ENCODE results near the gene MBNL1.

The MBNL1 gene

GRCh38 chr3:152376351-152377183 is 107.8 kb downstream of the MBNL1 start:
- TF ChIP-seq CTCF (IDR thresholded peaks at IDR 0.05; ENCODE audit: low read depth, low read length): no peak
- DNase-seq (ENCODE audit: extremely low read depth, low read depth): no peak

- no peak for DNase-seq (ENCODE audit: extremely low read depth, low read depth)
- no peak for TF ChIP-seq CTCF (IDR thresholded peaks at IDR 0.05; ENCODE audit: low read depth, low read length)
Measured at GRCh38 chr3:152377184-152377570, 108.4 kb downstream of the MBNL1 start.

- no peak for DNase-seq (ENCODE audit: extremely low read depth, low read depth)
- TF ChIP-seq CTCF (IDR thresholded peaks at IDR 0.05; ENCODE audit: low read depth, low read length): no peak
Measured at GRCh38 chr3:152379415-152380042, 110.8 kb downstream of the MBNL1 start.

GRCh38 chr3:152380043-152380442 is 111.3 kb downstream of the MBNL1 start:
- no peak for DNase-seq (ENCODE audit: extremely low read depth, low read depth)
- TF ChIP-seq CTCF (IDR thresholded peaks at IDR 0.05; ENCODE audit: low read depth, low read length): no peak

- TF ChIP-seq CTCF (IDR thresholded peaks at IDR 0.05; ENCODE audit: low read depth, low read length): no peak
- DNase-seq (ENCODE audit: extremely low read depth, low read depth): no peak
Measured at GRCh38 chr3:152381881-152382295, 113.2 kb downstream of the MBNL1 start.

GRCh38 chr3:152382312-152383135 is 113.8 kb downstream of the MBNL1 start:
- no peak for TF ChIP-seq CTCF (IDR thresholded peaks at IDR 0.05; ENCODE audit: low read depth, low read length)
- DNase-seq (ENCODE audit: extremely low read depth, low read depth): no peak

Measured in AG09319 (cell line).